H1 (cell line): ENCODE measurements around the gene DCAF8. TPM values are rescaled to one million over a fixed set of nuclear protein-coding genes. Genes with fewer than 3 reads are reported as not detected.

Source experiments
- HDAC2 ChIP-seq, 2 experiments: fragments of 300-600 bp in 1 of 2; sonication (generic) in 1 of 2; IDR thresholded peaks; 2 replicates each; pipeline ENCODE4 v1.6.1; 2011 to 2012; ENCODE audit warnings: low read depth in 2 of 2, low read length in 2 of 2, mild to moderate bottlenecking in 2 of 2, moderate library complexity in 2 of 2, borderline replicate concordance in 1 of 2, inconsistent platforms in 1 of 2
- JUN ChIP-seq: IDR thresholded peaks from 2 replicates; pipeline ENCODE4 v1.6.1; 2011; ENCODE audit warnings: low read depth, mild to moderate bottlenecking, improper control_type of control experiment, low read length
- NANOG ChIP-seq: IDR thresholded peaks from 2 replicates; pipeline ENCODE4 v1.6.1; 2011; ENCODE audit warnings: low read length, low read depth, mild to moderate bottlenecking, inconsistent platforms; ENCODE audit not compliant: insufficient read depth, poor library complexity, severe bottlenecking
- RBBP5 ChIP-seq: IDR thresholded peaks from 2 replicates; pipeline ENCODE4 v1.7.1; 2012; ENCODE audit warnings: low read depth, mild to moderate bottlenecking, inconsistent platforms, low read length, moderate library complexity, borderline replicate concordance
- RFX5 ChIP-seq: IDR thresholded peaks from 2 replicates; pipeline ENCODE4 v1.6.1; 2011; ENCODE audit warnings: low read depth, low read length, improper control_type of control experiment, borderline replicate concordance
- polyA plus RNA-seq, 7 experiments: library from polyadenylated mRNA; depleted of rRNA in 3 of 7; stranded (reverse) in 5 of 7; unstranded in 2 of 7; fragments of >200 nt in 5 of 7; fragments of 200-250 nt in 2 of 7; gene quantifications; 1 replicate in 5 of 7; 2 replicates in 1 of 7; 4 replicates in 1 of 7; pipeline versions ENCODE4 v1.2.1 to v1.2.3, GENCODE V29; 2011 to 2013; ENCODE audit warnings: missing spikeins in 2 of 7, mixed read lengths in 2 of 7
- total RNA-seq: library from RNA; stranded (reverse); fragmentation: NEBNext Ultra II Directional; extraction: Animal tissue kit (Norgen Biotek cat#: 25700); gene quantifications from 2 replicates; pipeline ENCODE4 v1.2.1, GENCODE V29; 2021

DCAF8 gene
- total and polyA plus RNA-seq, 2 of the 8 experiments (the other 6 are each of a cell fraction or from before 2014, with no cell fraction given) = 68.2 to 110 TPM

DNA sequence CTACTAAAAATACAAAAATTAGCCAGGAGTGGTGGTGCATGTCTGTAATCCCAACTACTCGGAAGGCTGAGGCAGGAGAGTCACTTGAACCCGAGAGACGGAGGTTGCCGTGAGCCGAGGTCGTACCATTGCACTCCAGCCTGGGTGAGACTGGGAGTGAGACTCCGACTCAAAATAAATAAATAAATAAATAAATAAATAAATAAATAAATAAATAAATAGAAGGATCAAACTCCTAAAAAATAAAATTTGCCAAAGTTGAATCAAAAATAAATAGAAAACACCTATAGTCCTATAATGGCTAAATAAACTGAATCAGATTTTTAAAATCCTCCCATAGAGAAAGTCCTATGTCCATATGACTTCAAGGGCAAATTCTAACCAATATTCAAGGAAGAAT lies 37.8 kb upstream of the DCAF8 start (continued):
- TF ChIP-seq RFX5 (no peak), NANOG (no peak), HDAC2 (IDR thresholded peaks at IDR 0.05; ENCODE audit: borderline replicate concordance in 1 of 2, low read depth in 2 of 2, low read length in 2 of 2) (no peak), JUN (no peak), RBBP5 (no peak)
